ENCODE data around the gene PRR22.

PRR22 gene

GRCh38 chr19:5809469-5809868, 24.9 kb upstream of the PRR22 start:
- Histone ChIP-seq H3K4me3 (ENCODE audit: low read depth in 1 of 2, low read length in 2 of 2) (no peak overlapping the region), H3K27me3 (ENCODE audit: low read depth, low read length) (no peaks in the 10 kb centered on the region), H3K36me3 (ENCODE audit: control insufficient read depth in 1 of 2, insufficient read depth in 2 of 2, low read length in 2 of 2) (no peaks in the 10 kb centered on the region), H3K4me1 (ENCODE audit: control insufficient read depth in 1 of 2, insufficient read depth in 2 of 2, low read length in 2 of 2) (peaks cover 0 to 6% of the 10 kb centered on the region in 2 donors), H3K27ac (ENCODE audit: low read length) (no peak overlapping the region), H3K9me3 (ENCODE audit: control insufficient read depth in 1 of 2, low read length in 2 of 2) (no peaks in the 10 kb centered on the region)

GRCh38 chr19:5809053-5809452, 24.5 kb upstream of the PRR22 start:
- no peak overlapping the region for H3K27ac ChIP-seq (ENCODE audit: low read length)
- H3K4me3 ChIP-seq (ENCODE audit: low read depth in 1 of 2, low read length in 2 of 2), result no peak overlapping the region
- H3K36me3 ChIP-seq (ENCODE audit: control insufficient read depth in 1 of 2, insufficient read depth in 2 of 2, low read length in 2 of 2), result no peaks in the 10 kb centered on the region
- H3K27me3 ChIP-seq (ENCODE audit: low read depth, low read length), result no peaks in the 10 kb centered on the region
- peaks cover 0 to 6% of the 10 kb centered on the region in 2 donors for H3K4me1 ChIP-seq (ENCODE audit: control insufficient read depth in 1 of 2, insufficient read depth in 2 of 2, low read length in 2 of 2)
- H3K9me3 ChIP-seq (ENCODE audit: control insufficient read depth in 1 of 2, low read length in 2 of 2), result no peaks in the 10 kb centered on the region

GRCh38 chr19:5808120-5808816, 23.7 kb upstream of the PRR22 start:
- Histone ChIP-seq H3K27me3 (ENCODE audit: low read depth, low read length) (no peaks in the 10 kb centered on the region), H3K9me3 (ENCODE audit: control insufficient read depth in 1 of 2, low read length in 2 of 2) (no peaks in the 10 kb centered on the region), H3K4me3 (ENCODE audit: low read depth in 1 of 2, low read length in 2 of 2) (no peak overlapping the region), H3K27ac (ENCODE audit: low read length) (no peak overlapping the region), H3K4me1 (ENCODE audit: control insufficient read depth in 1 of 2, insufficient read depth in 2 of 2, low read length in 2 of 2) (peaks cover 0 to 12% of the 10 kb centered on the region in 2 donors), H3K36me3 (ENCODE audit: control insufficient read depth in 1 of 2, insufficient read depth in 2 of 2, low read length in 2 of 2) (no peaks in the 10 kb centered on the region)

GRCh38 chr19:5806905-5807304, 22.4 kb upstream of the PRR22 start:
- H3K27ac ChIP-seq (ENCODE audit: low read length), result no peak overlapping the region
- no peaks in the 10 kb centered on the region for H3K36me3 ChIP-seq (ENCODE audit: control insufficient read depth in 1 of 2, insufficient read depth in 2 of 2, low read length in 2 of 2)
- peaks cover 0 to 12% of the 10 kb centered on the region in 2 donors for H3K4me1 ChIP-seq (ENCODE audit: control insufficient read depth in 1 of 2, insufficient read depth in 2 of 2, low read length in 2 of 2)
- no peaks in the 10 kb centered on the region for H3K9me3 ChIP-seq (ENCODE audit: control insufficient read depth in 1 of 2, low read length in 2 of 2)
- H3K27me3 ChIP-seq (ENCODE audit: low read depth, low read length), result peaks cover 2% of the 10 kb centered on the region
- H3K4me3 ChIP-seq (ENCODE audit: low read depth in 1 of 2, low read length in 2 of 2), result no peak overlapping the region

DNA sequence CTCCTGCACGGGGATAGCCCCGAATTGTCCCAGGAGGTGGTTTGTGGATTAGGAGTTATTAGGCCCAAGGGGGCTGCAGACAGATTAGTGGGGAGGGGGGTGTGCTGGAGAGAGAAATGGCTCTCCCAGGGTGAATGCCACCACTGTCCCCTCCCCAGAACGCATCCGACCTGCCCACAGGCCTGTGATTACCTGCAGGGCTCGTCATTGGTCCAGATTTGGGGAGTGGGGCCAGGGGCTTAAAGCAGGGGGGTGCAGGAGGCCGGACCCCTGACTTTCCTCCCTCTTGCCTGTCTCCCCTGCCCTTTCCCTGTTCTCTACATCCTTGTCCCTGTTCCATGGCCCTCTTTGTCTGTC, 21.6 kb upstream of the PRR22 start:
- Histone ChIP-seq H3K27ac (ENCODE audit: low read length) (no peak overlapping the region), H3K9me3 (ENCODE audit: control insufficient read depth in 1 of 2, low read length in 2 of 2) (no peaks in the 10 kb centered on the region), H3K4me3 (ENCODE audit: low read depth in 1 of 2, low read length in 2 of 2) (peak overlapping the region in 1 of 2 donors; percentile 55), H3K36me3 (ENCODE audit: control insufficient read depth in 1 of 2, insufficient read depth in 2 of 2, low read length in 2 of 2) (no peaks in the 10 kb centered on the region), H3K27me3 (ENCODE audit: low read depth, low read length) (peaks cover 7% of the 10 kb centered on the region), H3K4me1 (ENCODE audit: control insufficient read depth in 1 of 2, insufficient read depth in 2 of 2, low read length in 2 of 2) (peaks cover 0 to 12% of the 10 kb centered on the region in 2 donors)

- H3K9me3 ChIP-seq (ENCODE audit: control insufficient read depth in 1 of 2, low read length in 2 of 2), result no peaks in the 10 kb centered on the region
- H3K4me3 ChIP-seq (ENCODE audit: low read depth in 1 of 2, low read length in 2 of 2), result peak overlapping the region in 1 of 2 donors; percentile 55
- peaks cover 0 to 12% of the 10 kb centered on the region in 2 donors for H3K4me1 ChIP-seq (ENCODE audit: control insufficient read depth in 1 of 2, insufficient read depth in 2 of 2, low read length in 2 of 2)
- H3K27me3 ChIP-seq (ENCODE audit: low read depth, low read length), result peaks cover 7% of the 10 kb centered on the region
- H3K27ac ChIP-seq (ENCODE audit: low read length), result no peak overlapping the region
- no peaks in the 10 kb centered on the region for H3K36me3 ChIP-seq (ENCODE audit: control insufficient read depth in 1 of 2, insufficient read depth in 2 of 2, low read length in 2 of 2)
These were observed 21.1 kb upstream of the PRR22 start for GRCh38 chr19:5805462-5806132.

GRCh38 chr19:5804516-5805461, 20.2 kb upstream of the PRR22 start, which contains the start of gene NRTN:
Gene NRTN, plus strand, starts transcription at chr19:5805067. Its CDS starts 19,099 bp downstream, at chr19:5824166.
- peak within 1 kb of the TSS; percentile 37 to 55 for H3K4me3 ChIP-seq (ENCODE audit: low read depth in 1 of 2, low read length in 2 of 2)

DNA sequence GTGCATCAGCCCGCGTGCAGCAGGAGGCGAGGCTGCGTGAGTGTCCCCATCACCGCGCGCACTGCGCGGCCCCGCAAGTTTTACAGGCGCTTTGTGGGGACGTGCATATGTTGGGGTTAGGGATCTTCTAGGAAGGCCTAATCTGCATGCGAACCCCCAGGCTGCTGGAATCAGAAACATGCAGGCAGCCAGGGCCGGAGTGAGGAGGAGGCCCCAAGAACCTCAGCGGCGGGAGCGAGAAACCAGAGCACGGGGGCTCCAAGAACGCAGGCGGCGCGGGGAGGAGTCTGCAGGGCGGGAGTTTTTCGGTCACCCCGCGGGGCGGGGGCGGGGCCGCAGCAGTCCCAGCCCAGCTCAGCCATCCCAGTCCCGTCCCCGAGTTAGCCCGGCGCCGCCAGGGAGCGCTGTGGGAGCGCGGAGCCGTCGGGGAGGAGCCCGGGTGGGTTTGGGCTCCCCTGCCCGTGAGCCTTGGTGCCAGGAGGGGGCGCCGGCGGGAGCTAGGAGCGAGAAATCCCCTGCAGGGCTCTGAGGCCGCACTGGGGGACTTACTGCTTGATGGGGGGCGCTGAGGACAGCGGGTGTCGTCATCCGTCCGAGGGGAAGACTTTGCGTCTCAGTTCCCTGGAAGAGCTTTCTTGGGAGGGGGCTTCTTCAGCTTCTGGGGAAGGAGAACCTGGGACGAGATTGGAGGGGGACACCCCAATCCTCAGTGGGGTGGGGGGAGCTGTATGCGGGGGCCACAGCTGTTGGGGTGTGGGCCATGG, 19.4 kb upstream of the PRR22 start:
- Histone ChIP-seq H3K27me3 (ENCODE audit: low read depth, low read length) (peaks cover 7% of the 10 kb centered on the region), H3K4me3 (ENCODE audit: low read depth in 1 of 2, low read length in 2 of 2) (peak overlapping the region; percentile 37 to 55), H3K27ac (ENCODE audit: low read length) (no peak overlapping the region), H3K4me1 (ENCODE audit: control insufficient read depth in 1 of 2, insufficient read depth in 2 of 2, low read length in 2 of 2) (peaks cover 0 to 12% of the 10 kb centered on the region in 2 donors), H3K36me3 (ENCODE audit: control insufficient read depth in 1 of 2, insufficient read depth in 2 of 2, low read length in 2 of 2) (no peaks in the 10 kb centered on the region), H3K9me3 (ENCODE audit: control insufficient read depth in 1 of 2, low read length in 2 of 2) (no peaks in the 10 kb centered on the region)

More at GRCh38 chr19:5804516-5805461, 20.2 kb upstream of the PRR22 start, which contains the start of gene NRTN:
- no peak within 1 kb of the TSS for H3K27ac ChIP-seq (ENCODE audit: low read length)
- H3K9me3 ChIP-seq (ENCODE audit: control insufficient read depth in 1 of 2, low read length in 2 of 2), result no peaks in the 10 kb centered on the region
- H3K36me3 ChIP-seq (ENCODE audit: control insufficient read depth in 1 of 2, insufficient read depth in 2 of 2, low read length in 2 of 2), result no peaks in the 10 kb centered on the region
- H3K4me1 ChIP-seq (ENCODE audit: control insufficient read depth in 1 of 2, insufficient read depth in 2 of 2, low read length in 2 of 2), result peaks cover 0 to 12% of the 10 kb centered on the region in 2 donors
- peaks cover 7% of the 10 kb centered on the region for H3K27me3 ChIP-seq (ENCODE audit: low read depth, low read length)

- no peak overlapping the region for H3K27ac ChIP-seq (ENCODE audit: low read length)
- H3K27me3 ChIP-seq (ENCODE audit: low read depth, low read length), result peaks cover 7% of the 10 kb centered on the region
- no peaks in the 10 kb centered on the region for H3K9me3 ChIP-seq (ENCODE audit: control insufficient read depth in 1 of 2, low read length in 2 of 2)
- peak overlapping the region; percentile 37 to 55 for H3K4me3 ChIP-seq (ENCODE audit: low read depth in 1 of 2, low read length in 2 of 2)
- no peaks in the 10 kb centered on the region for H3K36me3 ChIP-seq (ENCODE audit: control insufficient read depth in 1 of 2, insufficient read depth in 2 of 2, low read length in 2 of 2)
- H3K4me1 ChIP-seq (ENCODE audit: control insufficient read depth in 1 of 2, insufficient read depth in 2 of 2, low read length in 2 of 2), result peaks cover 0 to 12% of the 10 kb centered on the region in 2 donors
These were observed 18.9 kb upstream of the PRR22 start for GRCh38 chr19:5803441-5803751.

GRCh38 chr19:5801796-5802619, 17.5 kb upstream of the PRR22 start:
- H3K4me3 ChIP-seq (ENCODE audit: low read depth in 1 of 2, low read length in 2 of 2), result no peak overlapping the region
- H3K9me3 ChIP-seq (ENCODE audit: control insufficient read depth in 1 of 2, low read length in 2 of 2), result no peaks in the 10 kb centered on the region
- H3K27ac ChIP-seq (ENCODE audit: low read length), result no peak overlapping the region
- H3K36me3 ChIP-seq (ENCODE audit: control insufficient read depth in 1 of 2, insufficient read depth in 2 of 2, low read length in 2 of 2), result no peaks in the 10 kb centered on the region
- peaks cover 7% of the 10 kb centered on the region for H3K27me3 ChIP-seq (ENCODE audit: low read depth, low read length)
- H3K4me1 ChIP-seq (ENCODE audit: control insufficient read depth in 1 of 2, insufficient read depth in 2 of 2, low read length in 2 of 2), result peaks cover 0 to 12% of the 10 kb centered on the region in 2 donors
